Tibial artery (tissue), 4 donors: ENCODE results near the gene SERBP1.

ENCODE experiments used
- DNase-seq, 2 donors: peaks; one replicate each; pipeline ENCODE4 v3.0.0-alpha.2; 2019
- H3K27ac ChIP-seq, 2 donors: fragments of 200-600 bp; sonication (generic) in 1 of 2; 1 replicate in 1 of 2; 2 replicates in 1 of 2; pipeline ENCODE4 v1.5.1; 2018 to 2019; ENCODE audit warnings: mild to moderate bottlenecking in 1 of 2
- H3K27me3 ChIP-seq, 2 donors: fragments of 200-600 bp; sonication (generic) in 1 of 2; one replicate each; pipeline versions ENCODE4 v1.5.1 to v1.6.0; 2016 to 2019
- H3K36me3 ChIP-seq, 3 donors: fragments of 200-600 bp; sonication (generic) in 2 of 3; one replicate each; pipeline ENCODE4 v1.5.1; 2016 to 2019; ENCODE audit warnings: mild to moderate bottlenecking in 2 of 3
- H3K4me1 ChIP-seq, 4 donors: fragments of 200-600 bp; sonication (generic) in 2 of 4; 1 replicate in 3 of 4; 2 replicates in 1 of 4; pipeline ENCODE4 v1.5.1; 2016 to 2019
- H3K4me3 ChIP-seq, 2 donors: fragments of 200-600 bp; sonication (generic) in 1 of 2; 1 replicate in 1 of 2; 2 replicates in 1 of 2; pipeline ENCODE4 v1.5.1; 2018 to 2019; ENCODE audit warnings: mild to moderate bottlenecking in 2 of 2
- H3K9me3 ChIP-seq, 3 donors: fragments of 200-600 bp; sonication (generic) in 1 of 3; one replicate each; pipeline ENCODE4 v1.5.1; 2016 to 2019
- intact Hi-C: fragments of 100-400 bp; cut with DNase I; formaldehyde crosslinking; loops from one replicate; pipeline ENCODE4 v1.15.0; 2023; ENCODE audit warnings: low total_unique reads
- TF ChIP-seq, protein P1 (sequence below), 2 experiments: fragments of 200-600 bp in 1 of 2; fragments of 450-650 bp in 1 of 2; IDR thresholded peaks; one replicate each; pipeline ENCODE4 v1.5.1; 2017 to 2019; ENCODE audit warnings: antibody characterized with exemption in 2 of 2, mild to moderate bottlenecking in 1 of 2, moderate library complexity in 1 of 2

SERBP1 gene

DNA sequence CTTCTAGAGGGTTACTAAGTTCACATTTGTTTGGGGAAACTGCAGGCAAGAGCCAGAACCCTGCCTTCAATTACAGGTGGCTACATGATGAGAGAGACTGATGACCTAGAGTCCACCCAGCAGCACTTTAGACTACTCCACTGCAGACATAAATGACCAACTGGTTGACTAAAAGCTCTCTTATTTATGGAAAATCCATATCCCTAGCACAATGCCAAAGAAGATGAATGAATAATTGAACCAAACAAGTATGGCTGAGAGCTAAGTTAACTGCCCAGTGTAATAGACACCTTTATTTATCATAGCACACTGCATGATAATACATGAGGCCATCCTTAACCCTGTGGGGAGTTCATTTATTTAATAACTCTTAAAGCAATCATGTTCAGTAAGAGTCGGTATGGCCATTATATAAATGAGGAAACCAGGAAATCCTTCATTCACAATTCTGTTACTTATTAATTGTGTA is 62.1 kb downstream of the SERBP1 start:
- no peaks in the 10 kb centered on the region for H3K4me1 ChIP-seq
- H3K9me3 ChIP-seq = no peaks in the 10 kb centered on the region
- no peak overlapping the region for H3K27ac ChIP-seq
- no peaks in the 10 kb centered on the region for H3K27me3 ChIP-seq
- TF ChIP-seq, protein P1, sequence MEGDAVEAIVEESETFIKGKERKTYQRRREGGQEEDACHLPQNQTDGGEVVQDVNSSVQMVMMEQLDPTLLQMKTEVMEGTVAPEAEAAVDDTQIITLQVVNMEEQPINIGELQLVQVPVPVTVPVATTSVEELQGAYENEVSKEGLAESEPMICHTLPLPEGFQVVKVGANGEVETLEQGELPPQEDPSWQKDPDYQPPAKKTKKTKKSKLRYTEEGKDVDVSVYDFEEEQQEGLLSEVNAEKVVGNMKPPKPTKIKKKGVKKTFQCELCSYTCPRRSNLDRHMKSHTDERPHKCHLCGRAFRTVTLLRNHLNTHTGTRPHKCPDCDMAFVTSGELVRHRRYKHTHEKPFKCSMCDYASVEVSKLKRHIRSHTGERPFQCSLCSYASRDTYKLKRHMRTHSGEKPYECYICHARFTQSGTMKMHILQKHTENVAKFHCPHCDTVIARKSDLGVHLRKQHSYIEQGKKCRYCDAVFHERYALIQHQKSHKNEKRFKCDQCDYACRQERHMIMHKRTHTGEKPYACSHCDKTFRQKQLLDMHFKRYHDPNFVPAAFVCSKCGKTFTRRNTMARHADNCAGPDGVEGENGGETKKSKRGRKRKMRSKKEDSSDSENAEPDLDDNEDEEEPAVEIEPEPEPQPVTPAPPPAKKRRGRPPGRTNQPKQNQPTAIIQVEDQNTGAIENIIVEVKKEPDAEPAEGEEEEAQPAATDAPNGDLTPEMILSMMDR (IDR thresholded peaks at IDR 0.05) = no peak
- H3K36me3 ChIP-seq = no peaks in the 10 kb centered on the region
- no peak overlapping the region for H3K4me3 ChIP-seq
- intact Hi-C loops = no loop called here
- no peak for DNase-seq

DNA sequence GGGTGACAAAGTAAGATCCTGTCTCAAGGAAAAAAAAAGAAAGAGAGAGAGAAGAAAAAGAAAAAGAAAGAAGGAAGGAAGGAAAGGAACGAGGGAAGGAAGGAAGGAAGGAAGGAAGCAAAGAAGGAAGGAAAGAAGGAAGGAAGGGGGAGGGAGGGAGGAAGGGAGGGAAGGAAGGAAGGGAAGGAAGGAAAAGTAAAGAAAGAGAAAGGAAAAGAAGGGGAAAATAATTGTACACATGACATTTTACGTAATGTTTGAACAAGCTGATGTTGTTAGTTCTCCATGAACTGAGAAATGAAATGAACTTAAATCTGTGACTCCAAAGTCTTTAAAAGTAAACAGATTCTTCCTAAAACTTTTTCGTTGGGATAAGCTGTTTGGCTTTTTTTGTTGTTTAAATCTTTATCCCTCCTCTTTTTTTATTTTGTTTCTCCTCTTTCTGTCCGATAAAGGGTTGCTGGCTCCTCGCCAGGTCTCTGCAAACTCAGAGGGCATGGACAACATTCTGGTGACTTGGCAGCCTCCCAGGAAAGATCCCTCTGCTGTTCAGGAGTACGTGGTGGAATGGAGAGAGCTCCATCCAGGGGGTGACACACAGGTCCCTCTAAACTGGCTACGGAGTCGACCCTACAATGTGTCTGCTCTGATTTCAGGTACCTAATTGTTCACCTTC is 62.7 kb downstream of the SERBP1 start:
- TF ChIP-seq, protein P1 (IDR thresholded peaks at IDR 0.05) = no peak
- H3K27ac ChIP-seq = no peak overlapping the region
- peak in 1 of 2 donors; percentile 31 for DNase-seq
- no peaks in the 10 kb centered on the region for H3K27me3 ChIP-seq
- H3K36me3 ChIP-seq = no peaks in the 10 kb centered on the region
- no peaks in the 10 kb centered on the region for H3K9me3 ChIP-seq
- H3K4me1 ChIP-seq = no peaks in the 10 kb centered on the region
- no peak overlapping the region for H3K4me3 ChIP-seq
- intact Hi-C loops = no loop called here

DNA sequence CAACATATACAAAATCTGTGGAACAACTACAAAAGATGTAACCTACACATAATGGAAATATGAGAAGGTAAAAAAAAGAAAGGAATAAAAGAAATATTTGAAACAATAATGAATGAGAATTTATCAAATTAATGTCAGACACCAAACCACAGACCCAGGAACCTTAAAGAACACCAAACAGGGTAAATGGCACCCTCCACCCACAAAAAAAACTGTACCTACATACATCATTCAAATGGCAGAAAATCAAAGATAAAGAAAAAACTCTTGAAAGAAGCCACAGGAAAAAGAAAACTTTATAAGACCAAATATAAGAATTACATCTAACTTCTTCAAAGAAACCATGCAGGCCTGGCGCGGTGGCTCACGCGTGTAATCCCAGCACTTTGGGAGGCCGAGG is 68.6 kb downstream of the SERBP1 start:
- Histone ChIP-seq H3K9me3 (no peaks in the 10 kb centered on the region), H3K36me3 (no peaks in the 10 kb centered on the region), H3K27me3 (no peaks in the 10 kb centered on the region), H3K27ac (no peak overlapping the region), H3K4me1 (no peaks in the 10 kb centered on the region), H3K4me3 (no peak overlapping the region)
- intact Hi-C loops = no loop called here
- DNase-seq = no peak
- TF ChIP-seq, protein P1 (IDR thresholded peaks at IDR 0.05) = no peak

DNA sequence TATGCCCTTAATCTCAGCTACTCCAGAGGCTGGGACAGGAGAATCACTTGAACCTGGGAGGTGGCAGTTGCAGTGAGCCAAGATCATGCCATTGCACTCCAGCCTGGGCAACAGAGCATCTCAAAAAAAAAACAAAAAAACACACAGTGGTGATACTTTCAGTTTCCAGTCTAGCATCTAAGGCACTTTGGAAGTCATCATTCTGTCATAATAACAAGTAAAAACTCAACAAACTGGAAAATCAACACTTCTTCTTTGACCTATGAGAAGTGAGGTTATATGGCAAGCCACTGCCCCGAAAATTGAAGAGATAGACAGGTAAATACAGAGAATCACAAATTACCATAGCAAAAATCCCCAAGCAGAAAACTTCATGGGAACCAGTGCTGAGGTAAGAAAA is 70.6 kb downstream of the SERBP1 start:
- Histone ChIP-seq H3K4me1 (peaks cover 0 to 5% (median 0%) of the 10 kb centered on the region in 4 donors), H3K4me3 (no peak overlapping the region), H3K9me3 (no peaks in the 10 kb centered on the region), H3K36me3 (no peaks in the 10 kb centered on the region), H3K27ac (no peak overlapping the region), H3K27me3 (no peaks in the 10 kb centered on the region)
- intact Hi-C loops = no loop called here
- TF ChIP-seq, protein P1 (IDR thresholded peaks at IDR 0.05) = no peak
- DNase-seq = no peak
